Measurements from ENCODE around the gene GPATCH8. TPM values are rescaled to one million over a fixed set of nuclear protein-coding genes. Genes with fewer than 3 reads are reported as not detected.

GPATCH8 gene
- total RNA-seq, 1 donor from 2014 or later: 39.0 TPM

DNA sequence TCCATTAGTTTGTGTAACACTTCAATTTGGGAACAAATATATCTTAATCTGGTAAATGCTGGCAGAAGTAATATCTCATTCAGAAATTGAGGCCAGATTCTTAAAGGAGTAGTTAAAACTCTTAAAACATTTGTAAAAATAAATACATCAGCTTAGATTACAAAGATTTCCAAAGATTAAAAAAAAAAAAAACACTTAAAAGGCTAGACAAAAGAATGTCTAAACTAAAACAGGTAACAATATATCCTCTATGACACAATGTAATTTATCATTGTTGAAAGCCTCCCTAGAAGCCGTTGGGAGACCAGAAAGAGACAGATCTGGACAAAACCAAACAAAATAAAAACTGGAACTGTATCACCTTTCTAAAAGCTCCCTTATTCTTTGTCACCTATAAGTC lies 3.5 kb downstream of the GPATCH8 start:
- Histone ChIP-seq H3K4me3 (no peak overlapping the region), H3K4me1 (peaks cover 76% of the 10 kb centered on the region), H3K36me3 (no peaks in the 10 kb centered on the region), H3K27me3 (no peaks in the 10 kb centered on the region), H3K9me3 (no peaks in the 10 kb centered on the region), H3K27ac (no peak overlapping the region)
- DNase-seq (ENCODE audit: extremely low spot score in 2 of 2): no peak
- intact Hi-C loops (cut with DNase I): no loop called here
- TF ChIP-seq, protein P1, sequence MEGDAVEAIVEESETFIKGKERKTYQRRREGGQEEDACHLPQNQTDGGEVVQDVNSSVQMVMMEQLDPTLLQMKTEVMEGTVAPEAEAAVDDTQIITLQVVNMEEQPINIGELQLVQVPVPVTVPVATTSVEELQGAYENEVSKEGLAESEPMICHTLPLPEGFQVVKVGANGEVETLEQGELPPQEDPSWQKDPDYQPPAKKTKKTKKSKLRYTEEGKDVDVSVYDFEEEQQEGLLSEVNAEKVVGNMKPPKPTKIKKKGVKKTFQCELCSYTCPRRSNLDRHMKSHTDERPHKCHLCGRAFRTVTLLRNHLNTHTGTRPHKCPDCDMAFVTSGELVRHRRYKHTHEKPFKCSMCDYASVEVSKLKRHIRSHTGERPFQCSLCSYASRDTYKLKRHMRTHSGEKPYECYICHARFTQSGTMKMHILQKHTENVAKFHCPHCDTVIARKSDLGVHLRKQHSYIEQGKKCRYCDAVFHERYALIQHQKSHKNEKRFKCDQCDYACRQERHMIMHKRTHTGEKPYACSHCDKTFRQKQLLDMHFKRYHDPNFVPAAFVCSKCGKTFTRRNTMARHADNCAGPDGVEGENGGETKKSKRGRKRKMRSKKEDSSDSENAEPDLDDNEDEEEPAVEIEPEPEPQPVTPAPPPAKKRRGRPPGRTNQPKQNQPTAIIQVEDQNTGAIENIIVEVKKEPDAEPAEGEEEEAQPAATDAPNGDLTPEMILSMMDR (IDR thresholded peaks at IDR 0.05): no peak
- no peak for TF ChIP-seq POLR2A (IDR thresholded peaks at IDR 0.05)
- no peak for TF ChIP-seq POLR2AphosphoS5 (IDR thresholded peaks at IDR 0.05; ENCODE audit: insufficient read depth in 1 of 2, low read depth in 1 of 2)

DNA sequence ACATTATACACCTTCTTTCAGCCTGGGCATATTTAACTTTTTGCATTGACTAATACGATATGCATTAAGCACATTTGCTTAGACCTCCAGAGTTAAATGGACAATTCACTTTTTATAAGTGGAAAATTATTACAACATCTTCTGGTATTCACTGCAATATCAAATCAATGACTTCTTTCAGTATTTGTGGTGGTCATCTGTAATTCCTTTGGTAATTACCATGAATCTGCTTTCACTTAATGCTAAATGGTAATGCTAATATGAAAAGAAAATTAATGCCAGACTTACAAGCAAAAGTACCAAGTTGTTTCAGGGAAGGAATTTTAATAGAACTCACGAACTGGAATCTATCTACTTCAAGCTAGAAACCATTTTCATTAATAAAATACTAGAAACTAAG lies 6.4 kb downstream of the GPATCH8 start:
- intact Hi-C loops (cut with DNase I): no loop called here
- no peak for TF ChIP-seq POLR2AphosphoS5 (IDR thresholded peaks at IDR 0.05; ENCODE audit: insufficient read depth in 1 of 2, low read depth in 1 of 2)
- Histone ChIP-seq H3K27me3 (no peaks in the 10 kb centered on the region), H3K4me3 (no peak overlapping the region), H3K27ac (no peak overlapping the region), H3K9me3 (no peaks in the 10 kb centered on the region), H3K4me1 (peaks cover 70% of the 10 kb centered on the region), H3K36me3 (no peaks in the 10 kb centered on the region)
- DNase-seq (ENCODE audit: extremely low spot score in 2 of 2): no peak

DNA sequence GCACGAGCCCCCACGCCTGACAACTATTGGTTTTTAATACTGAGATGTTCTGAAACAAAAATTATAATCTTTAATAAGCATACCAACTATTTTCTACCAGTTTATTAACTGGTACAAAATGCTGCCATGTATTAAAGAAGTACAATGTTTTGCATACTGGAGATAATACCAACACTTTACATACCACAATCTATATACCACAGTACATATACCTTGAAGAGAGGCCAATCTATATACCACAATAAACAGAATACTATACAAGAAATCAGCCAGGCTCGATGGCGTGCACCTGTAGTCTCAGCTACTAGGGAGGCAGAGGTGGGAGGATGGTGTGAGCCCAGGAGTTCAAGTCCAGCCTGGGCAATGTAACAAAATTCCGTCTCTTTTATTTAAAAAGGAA lies 9.9 kb downstream of the GPATCH8 start:
- intact Hi-C loops (cut with DNase I): no loop called here
- Histone ChIP-seq H3K4me3 (no peak overlapping the region), H3K27ac (no peak overlapping the region), H3K9me3 (no peaks in the 10 kb centered on the region), H3K36me3 (no peaks in the 10 kb centered on the region), H3K27me3 (no peaks in the 10 kb centered on the region), H3K4me1 (peaks cover 44% of the 10 kb centered on the region)
- no peak for DNase-seq (ENCODE audit: extremely low spot score in 2 of 2)
- TF ChIP-seq, protein P1 (IDR thresholded peaks at IDR 0.05): no peak
- TF ChIP-seq POLR2A (IDR thresholded peaks at IDR 0.05) (no peak), POLR2AphosphoS5 (IDR thresholded peaks at IDR 0.05; ENCODE audit: insufficient read depth in 1 of 2, low read depth in 1 of 2) (no peak)

DNA sequence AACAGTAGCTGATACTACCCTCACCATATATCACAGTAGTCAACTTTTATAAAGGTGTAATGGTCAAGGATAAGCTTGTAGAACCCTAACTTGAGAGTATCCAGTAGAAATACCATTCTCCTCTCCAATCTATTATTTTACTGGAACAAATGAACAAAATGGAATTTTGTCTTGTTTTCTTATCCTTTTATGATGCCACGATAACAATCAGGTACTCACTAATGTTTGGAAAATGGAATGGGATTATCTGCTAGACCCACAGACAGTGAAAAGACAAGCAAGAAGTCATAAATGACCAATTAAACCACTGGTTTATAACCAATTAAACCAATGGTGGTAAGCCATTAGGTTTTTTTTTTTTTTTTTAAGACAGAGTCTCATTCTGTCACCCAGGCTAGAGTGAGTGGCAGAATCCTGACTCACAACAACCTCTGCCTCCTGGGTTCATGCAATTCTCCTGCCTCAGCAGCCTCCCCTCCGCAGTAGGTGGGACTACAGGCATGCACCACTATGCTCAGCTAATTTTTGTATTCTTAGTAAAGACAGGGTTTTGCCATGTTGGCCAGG lies 10.4 kb downstream of the GPATCH8 start:
- TF ChIP-seq, protein P1 (IDR thresholded peaks at IDR 0.05): no peak
- no peak for TF ChIP-seq POLR2AphosphoS5 (IDR thresholded peaks at IDR 0.05; ENCODE audit: insufficient read depth in 1 of 2, low read depth in 1 of 2)
- TF ChIP-seq POLR2A (IDR thresholded peaks at IDR 0.05): no peak
- Histone ChIP-seq H3K27ac (no peak overlapping the region), H3K27me3 (no peaks in the 10 kb centered on the region), H3K9me3 (no peaks in the 10 kb centered on the region), H3K4me3 (no peak overlapping the region), H3K4me1 (peaks cover 39% of the 10 kb centered on the region), H3K36me3 (no peaks in the 10 kb centered on the region)
- intact Hi-C loops (cut with DNase I): no loop called here
- no peak for DNase-seq (ENCODE audit: extremely low spot score in 2 of 2)

DNA sequence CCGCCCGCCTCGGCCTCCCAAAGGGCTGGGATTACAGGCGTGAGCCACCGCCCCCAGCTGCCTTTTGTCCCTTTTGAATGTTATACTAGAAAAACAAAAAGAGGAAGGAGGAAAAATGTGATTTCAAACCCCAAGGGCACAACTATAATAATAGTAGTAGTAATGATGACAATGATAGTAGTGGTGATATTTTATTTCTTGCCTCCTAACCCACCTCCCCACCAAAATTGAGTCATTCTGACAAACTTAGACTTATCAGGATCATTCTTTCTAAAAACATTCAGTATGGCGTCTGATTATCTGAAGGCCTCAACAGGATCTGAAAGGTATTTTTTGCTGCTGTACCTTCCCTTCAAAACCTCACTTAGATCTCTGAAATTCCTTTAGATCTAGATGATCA lies 13.6 kb downstream of the GPATCH8 start:
- TF ChIP-seq POLR2A (IDR thresholded peaks at IDR 0.05) (no peak), POLR2AphosphoS5 (IDR thresholded peaks at IDR 0.05; ENCODE audit: insufficient read depth in 1 of 2, low read depth in 1 of 2) (no peak)
- TF ChIP-seq, protein P1 (IDR thresholded peaks at IDR 0.05): no peak
- Histone ChIP-seq H3K27me3 (no peaks in the 10 kb centered on the region), H3K27ac (no peak overlapping the region), H3K36me3 (no peaks in the 10 kb centered on the region), H3K4me1 (peaks cover 23% of the 10 kb centered on the region), H3K4me3 (no peak overlapping the region), H3K9me3 (no peaks in the 10 kb centered on the region)
- intact Hi-C loops (cut with DNase I): no loop called here
- DNase-seq (ENCODE audit: extremely low spot score in 2 of 2): no peak
